Caco-2 (cell line): ENCODE measurements around the gene FERD3L. TPM values are rescaled to one million over a fixed set of nuclear protein-coding genes. Genes with fewer than 3 reads are reported as not detected.

Source experiments
- BruUV-seq: library from RNA; stranded (reverse); fragments of 400-500 nt; replicated peaks from 2 replicates; lab custom pipeline; 2021; lab: Mats Ljungman, UMichigan
- CTCF ChIA-PET: fragments of 300-600 bp; sonication (Branson Sonifier 250); formaldehyde crosslinking; loops from one replicate; lab custom pipeline; 2022; ENCODE audit warnings: antibody characterized with exemption; lab: Charles Lee
- POLR2A ChIA-PET: fragments of 300-600 bp; sonication (Branson Sonifier 250); formaldehyde crosslinking; loops from one replicate; lab custom pipeline; 2022; ENCODE audit warnings: antibody characterized with exemption; lab: Charles Lee
- DNase-seq, 2 experiments: peaks; one replicate each; pipeline versions ENCODE4 v3.0.0 to v3.0.0-alpha.2; 2020 to 2022
- H3K27me3 ChIP-seq: replicated peaks from 2 replicates; pipeline ENCODE4 v1.6.0; 2011; ENCODE audit warnings: low read length; ENCODE audit not compliant: control insufficient read depth, insufficient read depth
- H3K36me3 ChIP-seq: 2 replicates; pipeline ENCODE4 v1.5.1; 2011; ENCODE audit warnings: low read length; ENCODE audit not compliant: control insufficient read depth, insufficient read depth
- H3K4me1 ChIP-seq: fragments of 250-450 bp; sonication (Bioruptor Pico); 2 replicates; pipeline ENCODE4 v1.5.1; 2020; ENCODE audit warnings: mild to moderate bottlenecking
- H3K4me3 ChIP-seq: 2 replicates; pipeline ENCODE4 v1.5.1; 2011; ENCODE audit warnings: low read depth, mild to moderate bottlenecking, control low read depth, low read length
- H3K9me3 ChIP-seq: fragments of 250-450 bp; sonication (Bioruptor Pico); 2 replicates; pipeline ENCODE4 v1.5.1; 2020; ENCODE audit warnings: mild to moderate bottlenecking, moderate library complexity
- H3K27ac Mint-ChIP-seq: one replicate; pipeline ENCODE4 v1.8.0; 2022; ENCODE audit warnings: mixed read lengths; ENCODE audit not compliant: unreplicated experiment
- H3K27me3 Mint-ChIP-seq: one replicate; pipeline ENCODE4 v1.8.0; 2022; ENCODE audit warnings: mixed read lengths; ENCODE audit not compliant: insufficient read depth, unreplicated experiment
- H3K36me3 Mint-ChIP-seq: one replicate; pipeline ENCODE4 v1.8.0; 2022; ENCODE audit warnings: mild to moderate bottlenecking, mixed read lengths; ENCODE audit not compliant: insufficient read depth, unreplicated experiment
- H3K4me1 Mint-ChIP-seq: one replicate; pipeline ENCODE4 v1.8.0; 2022; ENCODE audit warnings: low read depth, mixed read lengths; ENCODE audit not compliant: unreplicated experiment
- H3K4me3 Mint-ChIP-seq: one replicate; pipeline ENCODE4 v1.8.0; 2022; ENCODE audit warnings: mild to moderate bottlenecking, moderate library complexity, mixed read lengths; ENCODE audit not compliant: unreplicated experiment
- H3K9me3 Mint-ChIP-seq: one replicate; pipeline ENCODE4 v1.8.0; 2022; ENCODE audit warnings: mixed read lengths; ENCODE audit not compliant: unreplicated experiment
- intact Hi-C: fragments of 100-400 bp; cut with micrococcal nuclease; formaldehyde crosslinking; loops from one replicate; pipeline ENCODE4 v1.10.0; 2022; ENCODE audit not compliant: unreplicated experiment
- total RNA-seq: library from RNA; stranded (reverse); gene quantifications from 2 replicates; pipeline ENCODE4 v1.2.3, GENCODE V29; 2022
- TF ChIP-seq, protein P1 (sequence below), 2 experiments: fragments of 200-600 bp in 1 of 2; IDR thresholded peaks; 1 replicate in 1 of 2; 2 replicates in 1 of 2; pipeline versions ENCODE4 v1.5.1 to v1.8.0; 2011 to 2022; ENCODE audit warnings: antibody characterized with exemption in 1 of 2, control low read depth in 1 of 2, inconsistent platforms in 1 of 2, low read depth in 1 of 2, low read length in 1 of 2, mild to moderate bottlenecking in 1 of 2, moderate library complexity in 1 of 2; ENCODE audit not compliant: insufficient read depth in 1 of 2, severe bottlenecking in 1 of 2, unreplicated experiment in 1 of 2

Gene FERD3L
- total RNA-seq, 1 experiment from 2014 or later: not detected

DNA sequence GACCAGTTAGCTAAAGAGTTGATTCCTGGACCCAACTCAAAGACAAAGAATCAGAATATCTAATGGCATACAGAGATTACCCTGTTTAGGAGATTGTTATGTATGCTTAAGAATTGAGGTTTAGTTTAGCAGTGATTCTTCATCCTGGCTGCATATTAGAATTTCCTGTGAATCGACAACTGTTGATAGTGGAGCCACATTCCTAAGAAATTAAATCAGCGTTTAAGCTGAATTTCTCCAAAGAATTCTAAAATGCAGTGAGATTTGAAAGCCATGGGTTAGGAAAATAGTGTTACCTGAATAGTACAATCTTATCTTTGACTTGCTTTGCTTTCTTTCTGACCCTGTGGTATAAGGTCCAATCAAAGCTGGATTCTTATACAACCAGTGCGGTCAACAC lies 16.4 kb upstream of the FERD3L start:
- Mint-ChIP-seq H3K36me3 (no peaks in the 10 kb centered on the region), H3K4me1 (no peaks in the 10 kb centered on the region), H3K4me3 (no peak overlapping the region), H3K27ac (no peak overlapping the region), H3K9me3 (no peaks in the 10 kb centered on the region), H3K27me3 (peaks cover 3% of the 10 kb centered on the region)
- intact Hi-C loops: no loop called here
- DNase-seq: no peak
- CTCF ChIA-PET: no interaction called here
- Histone ChIP-seq H3K9me3 (no peaks in the 10 kb centered on the region), H3K4me1 (no peaks in the 10 kb centered on the region), H3K4me3 (no peak overlapping the region), H3K36me3 (no peaks in the 10 kb centered on the region), H3K27me3 (no peaks in the 10 kb centered on the region)
- no TSS peak for BruUV-seq
- POLR2A ChIA-PET: no interaction called here
- TF ChIP-seq, protein P1, sequence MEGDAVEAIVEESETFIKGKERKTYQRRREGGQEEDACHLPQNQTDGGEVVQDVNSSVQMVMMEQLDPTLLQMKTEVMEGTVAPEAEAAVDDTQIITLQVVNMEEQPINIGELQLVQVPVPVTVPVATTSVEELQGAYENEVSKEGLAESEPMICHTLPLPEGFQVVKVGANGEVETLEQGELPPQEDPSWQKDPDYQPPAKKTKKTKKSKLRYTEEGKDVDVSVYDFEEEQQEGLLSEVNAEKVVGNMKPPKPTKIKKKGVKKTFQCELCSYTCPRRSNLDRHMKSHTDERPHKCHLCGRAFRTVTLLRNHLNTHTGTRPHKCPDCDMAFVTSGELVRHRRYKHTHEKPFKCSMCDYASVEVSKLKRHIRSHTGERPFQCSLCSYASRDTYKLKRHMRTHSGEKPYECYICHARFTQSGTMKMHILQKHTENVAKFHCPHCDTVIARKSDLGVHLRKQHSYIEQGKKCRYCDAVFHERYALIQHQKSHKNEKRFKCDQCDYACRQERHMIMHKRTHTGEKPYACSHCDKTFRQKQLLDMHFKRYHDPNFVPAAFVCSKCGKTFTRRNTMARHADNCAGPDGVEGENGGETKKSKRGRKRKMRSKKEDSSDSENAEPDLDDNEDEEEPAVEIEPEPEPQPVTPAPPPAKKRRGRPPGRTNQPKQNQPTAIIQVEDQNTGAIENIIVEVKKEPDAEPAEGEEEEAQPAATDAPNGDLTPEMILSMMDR (IDR thresholded peaks at IDR 0.05; ENCODE audit: insufficient read depth in 1 of 2, low read depth in 1 of 2, low read length in 1 of 2, severe bottlenecking in 1 of 2, unreplicated experiment in 1 of 2): no peak

DNA sequence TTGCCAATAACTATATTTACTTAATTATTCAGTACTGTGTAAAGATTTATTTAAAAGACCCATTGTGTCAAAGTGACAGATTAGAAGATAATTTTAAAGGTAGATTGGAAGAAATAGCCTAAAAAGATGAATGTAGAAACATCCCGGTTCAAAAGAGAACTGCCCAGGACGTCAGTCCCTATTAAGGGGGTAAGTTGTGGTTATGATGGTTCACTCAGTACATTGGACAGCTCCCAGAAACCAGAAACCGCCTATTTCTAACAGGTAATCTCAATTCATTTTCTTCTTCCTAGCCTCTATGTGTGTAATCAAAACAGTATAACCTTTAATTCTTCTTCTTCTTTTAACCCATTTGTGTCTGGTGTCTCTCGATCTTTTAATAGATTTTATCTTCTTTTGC lies 1.5 kb upstream of the FERD3L start:
- Histone ChIP-seq H3K9me3 (no peaks in the 10 kb centered on the region), H3K4me3 (no peak overlapping the region), H3K4me1 (no peaks in the 10 kb centered on the region), H3K27me3 (no peaks in the 10 kb centered on the region), H3K36me3 (no peaks in the 10 kb centered on the region)
- intact Hi-C loops: no loop called here
- POLR2A ChIA-PET: no interaction called here
- H3K27me3 Mint-ChIP-seq: peaks cover 5% of the 10 kb centered on the region
- TF ChIP-seq, protein P1 (IDR thresholded peaks at IDR 0.05; ENCODE audit: insufficient read depth in 1 of 2, low read depth in 1 of 2, low read length in 1 of 2, severe bottlenecking in 1 of 2, unreplicated experiment in 1 of 2): no peak
- no peak overlapping the region for H3K27ac Mint-ChIP-seq
- no peaks in the 10 kb centered on the region for H3K4me1 Mint-ChIP-seq
- H3K36me3 Mint-ChIP-seq: no peaks in the 10 kb centered on the region
- no peaks in the 10 kb centered on the region for H3K9me3 Mint-ChIP-seq
- CTCF ChIA-PET: no interaction called here
- no peak for DNase-seq
- BruUV-seq: no TSS peak
- no peak overlapping the region for H3K4me3 Mint-ChIP-seq

DNA sequence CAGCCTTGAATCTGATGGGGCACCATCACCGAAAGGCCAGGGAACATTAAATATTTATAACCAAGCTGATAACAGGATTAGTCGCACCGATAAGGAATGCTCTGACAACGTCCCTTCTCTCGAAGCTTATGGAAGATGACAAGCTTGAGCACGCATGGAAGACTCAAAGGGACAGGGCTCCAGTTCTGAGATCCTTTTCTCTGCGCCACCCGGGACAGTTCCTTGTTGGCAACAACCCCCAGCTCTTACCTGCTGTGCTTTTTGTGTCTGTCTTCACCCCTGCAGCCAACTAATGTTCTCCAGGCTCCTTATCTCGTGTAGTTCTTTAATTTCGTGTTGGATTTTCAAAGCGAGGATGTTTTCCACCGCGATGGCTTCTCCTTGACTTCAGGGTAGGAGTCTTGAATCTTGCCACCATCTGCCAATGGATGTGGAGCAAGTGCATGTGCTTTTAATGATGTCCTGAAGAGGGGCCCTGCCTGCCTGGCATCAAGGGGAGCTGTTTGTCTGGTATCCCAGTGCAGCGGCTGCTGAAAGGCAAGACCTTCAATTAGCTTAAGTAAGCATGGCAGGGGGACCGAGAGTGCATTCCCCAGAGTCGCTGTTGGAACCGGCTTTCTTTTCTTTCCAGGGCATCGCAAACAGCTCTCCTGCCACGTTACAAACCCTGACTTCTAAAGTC lies 354 bp upstream of the FERD3L start:
- DNase-seq: no peak
- Mint-ChIP-seq H3K4me3 (no peak overlapping the region), H3K36me3 (no peaks in the 10 kb centered on the region), H3K27ac (no peak overlapping the region), H3K4me1 (no peaks in the 10 kb centered on the region), H3K9me3 (no peaks in the 10 kb centered on the region), H3K27me3 (peaks cover 5% of the 10 kb centered on the region)
- Histone ChIP-seq H3K9me3 (no peaks in the 10 kb centered on the region), H3K4me1 (no peaks in the 10 kb centered on the region), H3K27me3 (no peaks in the 10 kb centered on the region), H3K4me3 (no peak overlapping the region), H3K36me3 (no peaks in the 10 kb centered on the region)
- POLR2A ChIA-PET: no interaction called here
- TF ChIP-seq, protein P1 (IDR thresholded peaks at IDR 0.05; ENCODE audit: insufficient read depth in 1 of 2, low read depth in 1 of 2, low read length in 1 of 2, severe bottlenecking in 1 of 2, unreplicated experiment in 1 of 2): no peak
- intact Hi-C loops: no loop called here
- no TSS peak for BruUV-seq
- CTCF ChIA-PET: no interaction called here
